DND-41 (cell line): ENCODE data around the gene NEGR1.

ENCODE experiments used
- ATAC-seq: fragments of 200-7000 bp; cut with Tn5 transposase; 3 replicates; pipeline ENCODE4 v1.9.1; 2021; ENCODE audit warnings: low read depth; ENCODE audit not compliant: insufficient read depth
- DNase-seq: peaks from one replicate; pipeline ENCODE4 v3.0.0-alpha.2; 2020
- H2AFZ ChIP-seq: 2 replicates; pipeline ENCODE4 v1.6.0; 2012; ENCODE audit warnings: low read depth, low read length
- H3K27ac ChIP-seq: 2 replicates; pipeline ENCODE4 v1.5.1; 2012; ENCODE audit warnings: low read length, inconsistent platforms
- H3K27me3 ChIP-seq: fragments of 200-600 bp; sonication (generic); 2 replicates; pipeline ENCODE4 v1.6.0; 2012; ENCODE audit warnings: low read length, mild to moderate bottlenecking, inconsistent platforms; ENCODE audit not compliant: insufficient read depth, poor library complexity
- H3K36me3 ChIP-seq: 2 replicates; pipeline ENCODE4 v1.5.1; 2012; ENCODE audit warnings: low read length, inconsistent platforms; ENCODE audit not compliant: insufficient read depth
- H3K4me1 ChIP-seq: 2 replicates; pipeline ENCODE4 v1.5.1; 2012; ENCODE audit warnings: mild to moderate bottlenecking, low read length; ENCODE audit not compliant: insufficient read depth
- H3K4me2 ChIP-seq: 2 replicates; pipeline ENCODE4 v1.6.0; 2012; ENCODE audit warnings: mild to moderate bottlenecking, moderate library complexity, low read length, inconsistent platforms; ENCODE audit not compliant: insufficient read depth
- H3K4me3 ChIP-seq, 2 experiments: fragments of 200-600 bp in 1 of 2; shearing (Covaris generic) in 1 of 2; 2 replicates each; pipeline ENCODE4 v1.5.1; 2012 to 2016; ENCODE audit warnings: inconsistent platforms in 2 of 2, low read length in 2 of 2, mild to moderate bottlenecking in 2 of 2, low read depth in 1 of 2, moderate library complexity in 1 of 2
- H3K79me2 ChIP-seq: 2 replicates; pipeline ENCODE4 v1.6.0; 2012; ENCODE audit warnings: low read length, inconsistent platforms; ENCODE audit not compliant: insufficient read depth
- H3K9ac ChIP-seq: 2 replicates; pipeline ENCODE4 v1.6.0; 2012; ENCODE audit warnings: low read depth, mild to moderate bottlenecking, inconsistent platforms, low read length, moderate library complexity
- H3K9me3 ChIP-seq: 2 replicates; pipeline ENCODE4 v1.5.1; 2012; ENCODE audit warnings: low read length, moderate library complexity, mild to moderate bottlenecking, inconsistent platforms; ENCODE audit not compliant: insufficient read depth, severe bottlenecking
- H4K20me1 ChIP-seq: 2 replicates; pipeline ENCODE4 v1.6.0; 2012; ENCODE audit warnings: low read length; ENCODE audit not compliant: insufficient read depth
- CTCF ChIP-seq: IDR thresholded peaks from 2 replicates; pipeline ENCODE4 v1.5.1; 2012; ENCODE audit warnings: borderline replicate concordance, low read length, moderate library complexity, mild to moderate bottlenecking; ENCODE audit not compliant: poor library complexity, severe bottlenecking; ENCODE audit errors: extremely low read depth
- EZH2 ChIP-seq: IDR thresholded peaks from 3 replicates; pipeline ENCODE4 v1.6.1; 2012; ENCODE audit warnings: borderline replicate concordance, low read depth, mild to moderate bottlenecking, moderate library complexity, low read length, inconsistent platforms; ENCODE audit not compliant: severe bottlenecking

Gene NEGR1

GRCh38 chr1:71986160-71986559 lies 296.2 kb downstream of the NEGR1 start:
- Histone ChIP-seq H4K20me1 (no peaks in the 10 kb centered on the region), H3K27me3 (no peaks in the 10 kb centered on the region), H3K4me2 (no peak overlapping the region), H3K4me3 (no peak overlapping the region), H3K9ac (no peak overlapping the region), H3K27ac (no peak overlapping the region), H3K9me3 (no peaks in the 10 kb centered on the region), H2AFZ (no peak overlapping the region), H3K79me2 (no peaks in the 10 kb centered on the region), H3K4me1 (peaks cover 4% of the 10 kb centered on the region; the same call in 1 of the 2 replicates), H3K36me3 (no peaks in the 10 kb centered on the region)
- DNase-seq (no peak), ATAC-seq (no peak)
- TF ChIP-seq EZH2 (no peak), CTCF (no peak)

- H3K36me3 ChIP-seq, result no peaks in the 10 kb centered on the region
- TF ChIP-seq CTCF (no peak), EZH2 (no peak)
- H3K4me3 ChIP-seq, result no peak overlapping the region
- H2AFZ ChIP-seq, result no peak overlapping the region
- no peaks in the 10 kb centered on the region for H3K79me2 ChIP-seq
- H3K27ac ChIP-seq, result peak overlapping the region; percentile 76
- H3K4me2 ChIP-seq, result peak overlapping the region; percentile 36; the same call in 1 of the 2 replicates
- H3K9ac ChIP-seq, result no peak overlapping the region
- H3K4me1 ChIP-seq, result peaks cover 31% of the 10 kb centered on the region
- no peaks in the 10 kb centered on the region for H4K20me1 ChIP-seq
- no peaks in the 10 kb centered on the region for H3K9me3 ChIP-seq
- H3K27me3 ChIP-seq, result no peaks in the 10 kb centered on the region
- ATAC-seq (peak; percentile 99), DNase-seq (peak; percentile 48)
Measured at GRCh38 chr1:71980556-71980955, 301.8 kb downstream of the NEGR1 start.

- Histone ChIP-seq H3K4me1 (peaks cover 31% of the 10 kb centered on the region), H3K4me2 (peak overlapping the region; percentile 36; the same call in 1 of the 2 replicates), H2AFZ (no peak overlapping the region), H3K36me3 (no peaks in the 10 kb centered on the region), H3K79me2 (no peaks in the 10 kb centered on the region), H3K4me3 (no peak overlapping the region), H3K9me3 (no peaks in the 10 kb centered on the region), H3K27ac (peak overlapping the region; percentile 76; the same call in 1 of the 2 replicates), H3K9ac (no peak overlapping the region), H4K20me1 (no peaks in the 10 kb centered on the region), H3K27me3 (no peaks in the 10 kb centered on the region)
- TF ChIP-seq CTCF, result no peak
- no peak for TF ChIP-seq EZH2
- DNase-seq (no peak), ATAC-seq (no peak)
Measured at GRCh38 chr1:71979882-71980281, 302.5 kb downstream of the NEGR1 start.

GRCh38 chr1:71967670-71968069 lies 314.7 kb downstream of the NEGR1 start:
- Histone ChIP-seq H4K20me1 (no peaks in the 10 kb centered on the region), H2AFZ (no peak overlapping the region), H3K4me2 (no peak overlapping the region), H3K9ac (no peak overlapping the region), H3K27ac (no peak overlapping the region), H3K4me1 (peaks cover 19% of the 10 kb centered on the region), H3K36me3 (no peaks in the 10 kb centered on the region), H3K27me3 (no peaks in the 10 kb centered on the region), H3K4me3 (no peak overlapping the region), H3K9me3 (no peaks in the 10 kb centered on the region), H3K79me2 (no peaks in the 10 kb centered on the region)
- no peak for DNase-seq
- TF ChIP-seq CTCF (no peak), EZH2 (no peak)
- peak; percentile 77 for ATAC-seq
